ENCODE measurements around the gene ARHGEF19. TPM values are rescaled to one million over a fixed set of nuclear protein-coding genes. Genes with fewer than 3 reads are reported as not detected.

Gene ARHGEF19
- total and polyA plus RNA-seq, 9 of the 15 experiments (the other 6 are each of a cell fraction or from before 2014, with no cell fraction given): 0.73 to 21.0 (median 5.2) TPM

DNA sequence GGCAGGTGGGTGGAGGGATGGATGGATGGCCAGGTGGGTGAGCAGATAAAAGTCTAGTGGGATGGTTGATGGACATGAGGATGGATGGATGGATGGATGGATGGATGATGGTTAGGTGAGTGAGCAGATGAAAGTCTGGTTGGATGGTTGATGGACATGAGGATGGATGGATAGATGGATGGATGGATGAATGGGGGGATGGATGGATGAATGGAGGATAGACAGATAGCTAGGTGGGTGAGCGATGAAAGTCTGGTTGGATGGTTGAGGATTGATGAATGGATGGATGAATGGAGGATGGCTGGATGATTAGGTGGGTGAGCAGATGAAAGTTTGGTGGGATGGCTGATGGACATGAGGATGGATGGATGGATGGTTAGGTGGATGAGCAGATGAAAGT lies 9.0 kb upstream of the ARHGEF19 start (continued):
- TF ChIP-seq, protein P1, sequence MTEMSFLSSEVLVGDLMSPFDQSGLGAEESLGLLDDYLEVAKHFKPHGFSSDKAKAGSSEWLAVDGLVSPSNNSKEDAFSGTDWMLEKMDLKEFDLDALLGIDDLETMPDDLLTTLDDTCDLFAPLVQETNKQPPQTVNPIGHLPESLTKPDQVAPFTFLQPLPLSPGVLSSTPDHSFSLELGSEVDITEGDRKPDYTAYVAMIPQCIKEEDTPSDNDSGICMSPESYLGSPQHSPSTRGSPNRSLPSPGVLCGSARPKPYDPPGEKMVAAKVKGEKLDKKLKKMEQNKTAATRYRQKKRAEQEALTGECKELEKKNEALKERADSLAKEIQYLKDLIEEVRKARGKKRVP (CRISPR knock-in tag; IDR thresholded peaks at IDR 0.05): no peak
- TF ChIP-seq ZNF165 (CRISPR knock-in tag; IDR thresholded peaks at IDR 0.05; ENCODE audit: borderline replicate concordance): no peak
- TF ChIP-seq ELF4 (CRISPR knock-in tag; IDR thresholded peaks at IDR 0.05): peak; percentile 87

DNA sequence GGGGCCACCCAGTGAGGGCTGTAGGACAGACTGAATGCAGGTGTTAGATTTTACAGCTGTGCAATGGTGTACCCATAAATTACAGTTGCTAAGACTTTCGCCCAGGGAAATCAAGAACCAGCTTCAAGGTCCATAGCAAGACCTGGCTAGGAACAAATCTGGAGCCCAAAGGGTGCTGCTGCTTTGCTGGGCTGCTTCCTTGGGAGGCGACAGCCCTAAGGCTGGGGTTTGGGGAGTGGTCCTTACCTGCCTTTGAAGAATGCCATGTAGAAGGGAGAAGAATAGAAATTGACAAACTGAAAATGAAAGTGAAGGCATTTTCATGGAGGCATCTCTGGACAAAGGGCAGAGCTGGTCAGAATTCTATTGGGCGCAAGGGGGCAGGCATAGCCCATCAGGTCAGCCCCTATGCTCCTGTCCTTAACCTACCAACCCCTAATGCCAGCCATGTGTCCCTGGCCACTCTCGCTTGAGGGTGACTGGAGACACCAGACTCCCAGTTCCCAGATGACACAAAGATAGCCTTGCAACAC lies 7.6 kb upstream of the ARHGEF19 start:
- H2AFZ ChIP-seq (ENCODE audit: low read depth, low read length): 0 out of 2 replicates have a peak overlapping the region, but pooled peaks have one; percentile 25
- peaks cover 15 to 27% of the 10 kb centered on the region in 2 experiments; a peak in 4 of 5 replicates for H3K4me1 ChIP-seq (replicated peaks in 1 of 2; ENCODE audit: control insufficient read depth in 2 of 2, insufficient read depth in 2 of 2, low read length in 2 of 2)
- no peak for DNase-seq (ENCODE audit: extremely low read depth in 1 of 4, low spot score in 3 of 4)
- H3K27ac ChIP-seq (ENCODE audit: extremely low read depth, low read depth, low read length): no peak overlapping the region
- ChIA-PET CTCF (ENCODE audit: low intra/inter-chr PET ratio) (no interaction called here), POLR2A (interaction anchor here (1.1 to 1.9 kb wide), 5 partner anchors 9 to 13 kb away, joined by 3 to 5 read pairs (median 5); no protein-coding TSS in a partner anchor)
- WGBS (ENCODE audit: insufficient coverage, low coverage, missing lambda C conversion rate): 36% methylated on average over 4 of the region's 4 CpGs
- ATAC-seq: no peak
- no peaks in the 10 kb centered on the region for H3K9me3 ChIP-seq (replicated peaks; ENCODE audit: control insufficient read depth, insufficient read depth, low read depth, low read length)
- no TSS peak for BruUV-seq (replicated peaks)
- no peaks in the 10 kb centered on the region for H3K27me3 ChIP-seq (ENCODE audit: control insufficient read depth in 2 of 2, insufficient read depth in 2 of 2, low read length in 2 of 2)
- peak overlapping the region in 1 of 2 experiments; percentile 23; a peak in 1 of 4 replicates for H3K9ac ChIP-seq (ENCODE audit: insufficient read depth in 1 of 2, low read depth in 2 of 2, low read length in 2 of 2)
- H3K9me1 ChIP-seq (ENCODE audit: control insufficient read depth, insufficient read depth, low read length): peaks cover 3% of the 10 kb centered on the region
- no peak overlapping the region for H3K4me3 ChIP-seq
- intact Hi-C loops (cut with micrococcal nuclease): no loop called here
- in situ Hi-C loops (cut with MboI): no loop called here
- no peak for FAIRE-seq
- no peaks in the 10 kb centered on the region for H3K36me3 ChIP-seq (ENCODE audit: control insufficient read depth, insufficient read depth, low read length)
- no peaks in the 10 kb centered on the region for H3K79me2 ChIP-seq (ENCODE audit: control insufficient read depth, insufficient read depth, low read length)
- peak overlapping the region; percentile 37; the same call in 1 of the 2 replicates for H3K4me2 ChIP-seq (ENCODE audit: insufficient read depth, low read length)
- no peaks in the 10 kb centered on the region for H4K20me1 ChIP-seq (replicated peaks; ENCODE audit: control insufficient read depth, insufficient read depth, low read length)
- TF ChIP-seq, protein P2, sequence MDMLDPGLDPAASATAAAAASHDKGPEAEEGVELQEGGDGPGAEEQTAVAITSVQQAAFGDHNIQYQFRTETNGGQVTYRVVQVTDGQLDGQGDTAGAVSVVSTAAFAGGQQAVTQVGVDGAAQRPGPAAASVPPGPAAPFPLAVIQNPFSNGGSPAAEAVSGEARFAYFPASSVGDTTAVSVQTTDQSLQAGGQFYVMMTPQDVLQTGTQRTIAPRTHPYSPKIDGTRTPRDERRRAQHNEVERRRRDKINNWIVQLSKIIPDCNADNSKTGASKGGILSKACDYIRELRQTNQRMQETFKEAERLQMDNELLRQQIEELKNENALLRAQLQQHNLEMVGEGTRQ (CRISPR knock-in tag; IDR thresholded peaks at IDR 0.05): no peak
- TF ChIP-seq, protein P3, sequence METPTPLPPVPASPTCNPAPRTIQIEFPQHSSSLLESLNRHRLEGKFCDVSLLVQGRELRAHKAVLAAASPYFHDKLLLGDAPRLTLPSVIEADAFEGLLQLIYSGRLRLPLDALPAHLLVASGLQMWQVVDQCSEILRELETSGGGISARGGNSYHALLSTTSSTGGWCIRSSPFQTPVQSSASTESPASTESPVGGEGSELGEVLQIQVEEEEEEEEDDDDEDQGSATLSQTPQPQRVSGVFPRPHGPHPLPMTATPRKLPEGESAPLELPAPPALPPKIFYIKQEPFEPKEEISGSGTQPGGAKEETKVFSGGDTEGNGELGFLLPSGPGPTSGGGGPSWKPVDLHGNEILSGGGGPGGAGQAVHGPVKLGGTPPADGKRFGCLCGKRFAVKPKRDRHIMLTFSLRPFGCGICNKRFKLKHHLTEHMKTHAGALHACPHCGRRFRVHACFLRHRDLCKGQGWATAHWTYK (CRISPR knock-in tag; IDR thresholded peaks at IDR 0.05): no peak
- TF ChIP-seq, protein P4, sequence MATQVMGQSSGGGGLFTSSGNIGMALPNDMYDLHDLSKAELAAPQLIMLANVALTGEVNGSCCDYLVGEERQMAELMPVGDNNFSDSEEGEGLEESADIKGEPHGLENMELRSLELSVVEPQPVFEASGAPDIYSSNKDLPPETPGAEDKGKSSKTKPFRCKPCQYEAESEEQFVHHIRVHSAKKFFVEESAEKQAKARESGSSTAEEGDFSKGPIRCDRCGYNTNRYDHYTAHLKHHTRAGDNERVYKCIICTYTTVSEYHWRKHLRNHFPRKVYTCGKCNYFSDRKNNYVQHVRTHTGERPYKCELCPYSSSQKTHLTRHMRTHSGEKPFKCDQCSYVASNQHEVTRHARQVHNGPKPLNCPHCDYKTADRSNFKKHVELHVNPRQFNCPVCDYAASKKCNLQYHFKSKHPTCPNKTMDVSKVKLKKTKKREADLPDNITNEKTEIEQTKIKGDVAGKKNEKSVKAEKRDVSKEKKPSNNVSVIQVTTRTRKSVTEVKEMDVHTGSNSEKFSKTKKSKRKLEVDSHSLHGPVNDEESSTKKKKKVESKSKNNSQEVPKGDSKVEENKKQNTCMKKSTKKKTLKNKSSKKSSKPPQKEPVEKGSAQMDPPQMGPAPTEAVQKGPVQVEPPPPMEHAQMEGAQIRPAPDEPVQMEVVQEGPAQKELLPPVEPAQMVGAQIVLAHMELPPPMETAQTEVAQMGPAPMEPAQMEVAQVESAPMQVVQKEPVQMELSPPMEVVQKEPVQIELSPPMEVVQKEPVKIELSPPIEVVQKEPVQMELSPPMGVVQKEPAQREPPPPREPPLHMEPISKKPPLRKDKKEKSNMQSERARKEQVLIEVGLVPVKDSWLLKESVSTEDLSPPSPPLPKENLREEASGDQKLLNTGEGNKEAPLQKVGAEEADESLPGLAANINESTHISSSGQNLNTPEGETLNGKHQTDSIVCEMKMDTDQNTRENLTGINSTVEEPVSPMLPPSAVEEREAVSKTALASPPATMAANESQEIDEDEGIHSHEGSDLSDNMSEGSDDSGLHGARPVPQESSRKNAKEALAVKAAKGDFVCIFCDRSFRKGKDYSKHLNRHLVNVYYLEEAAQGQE (IDR thresholded peaks at IDR 0.05; ENCODE audit: borderline replicate concordance): peak; percentile 6; the same call in 1 of the 2 replicates
- TF ChIP-seq, protein P4 (CRISPR knock-in tag; IDR thresholded peaks at IDR 0.05; ENCODE audit: low read depth): no peak
- TF ChIP-seq L3MBTL2 (IDR thresholded peaks at IDR 0.05) (0 out of 2 replicates have a peak, but pooled peaks have one; percentile 10), RAD21 (CRISPR knock-in tag; conservative IDR thresholded peaks at IDR 0.05 in 1 of 2, IDR thresholded peaks at IDR 0.05 in 1 of 2) (peak in 1 of 2 experiments; percentile 17; a peak in 1 of 4 replicates)

All from K562 (cell line).